ENCODE results near the gene PDE11A.
"Not testable (repeated sequence)": the region's sequence is repeated elsewhere in the genome, so short reads cannot be mapped to it uniquely, and the experiment has no call there.

PDE11A gene

DNA sequence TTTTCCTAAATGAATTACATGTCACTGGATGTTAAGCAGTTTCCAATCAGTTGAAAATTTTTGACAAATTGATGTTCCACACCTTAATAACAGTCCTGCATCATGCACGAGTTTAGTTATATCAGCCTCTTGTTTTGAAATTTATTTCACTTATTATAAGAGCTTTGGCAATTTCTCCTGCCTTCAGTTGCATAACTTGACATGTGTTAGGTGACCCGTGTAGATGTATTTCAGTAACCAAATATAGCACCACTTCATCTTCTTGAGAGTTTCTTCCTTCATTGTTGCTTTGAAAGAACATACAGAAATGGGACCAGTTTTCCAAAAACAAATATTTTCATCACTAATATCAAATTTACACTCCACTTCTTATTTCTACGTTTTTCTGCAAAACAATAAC lies 202.7 kb downstream of the PDE11A start:
- in situ Hi-C loops (cut with MboI; ENCODE audit: low pct_unique_long_range_greater_than_20kb, low sequenced_read_pairs, unreplicated experiment), result no loop called here
- no peak for DNase-seq (ENCODE audit: low spot score)
- no peak for TF ChIP-seq CTCF (IDR thresholded peaks at IDR 0.05; ENCODE audit: extremely low read depth, insufficient read depth, missing control alignments)

- no peak for DNase-seq (ENCODE audit: low spot score)
- TF ChIP-seq CTCF (IDR thresholded peaks at IDR 0.05; ENCODE audit: extremely low read depth, insufficient read depth, missing control alignments), result no peak
- in situ Hi-C loops (cut with MboI; ENCODE audit: low pct_unique_long_range_greater_than_20kb, low sequenced_read_pairs, unreplicated experiment), result no loop called here
Measured at GRCh38 chr2:177869209-177869608, 203.4 kb downstream of the PDE11A start.

- in situ Hi-C loops (cut with MboI; ENCODE audit: low pct_unique_long_range_greater_than_20kb, low sequenced_read_pairs, unreplicated experiment), result no loop called here
- no peak for TF ChIP-seq CTCF (IDR thresholded peaks at IDR 0.05; ENCODE audit: extremely low read depth, insufficient read depth, missing control alignments)
- DNase-seq (ENCODE audit: low spot score), result no peak
Measured at GRCh38 chr2:177868806-177869205, 203.8 kb downstream of the PDE11A start.

- no peak for DNase-seq (ENCODE audit: low spot score)
- in situ Hi-C loops (cut with MboI; ENCODE audit: low pct_unique_long_range_greater_than_20kb, low sequenced_read_pairs, unreplicated experiment), result no loop called here
- TF ChIP-seq CTCF (IDR thresholded peaks at IDR 0.05; ENCODE audit: extremely low read depth, insufficient read depth, missing control alignments), result no peak
Measured at GRCh38 chr2:177857538-177857937, 215.0 kb downstream of the PDE11A start.

- no peak for DNase-seq (ENCODE audit: low spot score)
- in situ Hi-C loops (cut with MboI; ENCODE audit: low pct_unique_long_range_greater_than_20kb, low sequenced_read_pairs, unreplicated experiment), result no loop called here
- no peak for TF ChIP-seq CTCF (IDR thresholded peaks at IDR 0.05; ENCODE audit: extremely low read depth, insufficient read depth, missing control alignments)
Measured at GRCh38 chr2:177852389-177852788, 220.2 kb downstream of the PDE11A start.

- DNase-seq (ENCODE audit: low spot score), result no peak
- in situ Hi-C loops (cut with MboI; ENCODE audit: low pct_unique_long_range_greater_than_20kb, low sequenced_read_pairs, unreplicated experiment), result no loop called here
- no peak for TF ChIP-seq CTCF (IDR thresholded peaks at IDR 0.05; ENCODE audit: extremely low read depth, insufficient read depth, missing control alignments)
Measured at GRCh38 chr2:177843188-177843587, 229.4 kb downstream of the PDE11A start.

DNA sequence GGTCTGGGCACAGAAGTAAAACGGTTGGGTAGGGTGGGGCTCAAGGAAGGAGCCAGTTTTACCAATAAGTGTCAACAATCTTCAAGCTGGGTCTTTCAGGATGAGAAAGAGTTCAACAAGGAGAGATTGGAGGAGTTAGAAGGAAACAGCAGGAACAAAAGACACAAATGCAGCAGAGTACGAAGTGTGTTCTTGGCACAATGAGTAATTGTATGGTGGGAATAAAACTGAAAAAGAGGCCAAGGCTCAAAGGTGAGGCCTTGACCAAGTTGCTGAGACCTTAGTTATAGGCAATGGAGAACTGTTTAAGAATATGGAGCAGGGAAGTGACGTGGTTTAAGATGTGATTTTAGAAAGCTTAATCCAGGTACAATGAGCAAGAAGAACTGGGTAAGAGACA lies 230.3 kb downstream of the PDE11A start:
- no peak for TF ChIP-seq CTCF (IDR thresholded peaks at IDR 0.05; ENCODE audit: extremely low read depth, insufficient read depth, missing control alignments)
- in situ Hi-C loops (cut with MboI; ENCODE audit: low pct_unique_long_range_greater_than_20kb, low sequenced_read_pairs, unreplicated experiment), result no loop called here

DNA sequence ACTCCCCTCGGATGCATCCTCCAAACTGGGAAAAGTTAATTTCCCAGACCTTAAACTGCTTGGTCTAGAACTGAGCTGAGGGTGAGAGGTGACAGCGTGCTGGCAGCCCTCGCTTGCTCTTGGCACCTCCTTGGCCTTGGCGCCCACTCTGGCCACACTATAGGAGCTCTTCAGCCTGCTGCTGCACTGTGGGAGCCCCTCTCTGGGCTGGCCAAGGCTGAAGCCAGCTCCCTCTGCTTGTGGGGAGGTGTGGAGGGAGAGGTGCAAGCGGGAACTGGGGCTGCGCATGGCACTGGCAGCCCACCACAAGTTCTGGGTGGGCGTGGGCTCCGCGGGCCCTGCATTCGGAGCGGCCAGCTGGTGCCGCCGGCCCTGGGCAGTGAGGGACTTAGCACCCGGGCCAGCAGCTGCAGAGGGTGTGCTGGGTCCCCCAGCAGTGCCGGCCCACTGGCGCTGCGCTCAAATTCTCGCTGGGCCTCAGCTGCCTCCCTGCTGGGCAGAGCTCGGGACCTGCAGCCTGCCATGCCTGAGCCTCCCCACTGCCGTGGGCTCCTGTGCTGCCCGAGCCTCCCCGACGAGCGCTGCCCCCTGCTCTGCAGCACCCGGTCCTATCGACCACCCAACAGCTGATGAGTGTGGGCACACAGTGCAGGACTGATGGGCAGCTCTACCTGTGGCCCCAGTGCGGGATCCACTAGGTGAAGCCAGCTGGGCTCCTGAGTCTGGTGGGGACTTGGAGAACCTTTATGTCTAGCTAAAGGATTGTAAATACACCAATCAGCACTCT lies 237.0 kb downstream of the PDE11A start:
- in situ Hi-C loops (cut with MboI; ENCODE audit: low pct_unique_long_range_greater_than_20kb, low sequenced_read_pairs, unreplicated experiment); DNase-seq (ENCODE audit: low spot score): not testable (repeated sequence)

More for the DNA sequence above, 230.3 kb downstream of the PDE11A start:
- DNase-seq (ENCODE audit: low spot score), result no peak

Data from GM13977 (cell line).